Psoas muscle (tissue), 8 donors: ENCODE results near the gene SLIT3. TPM values are rescaled to one million over a fixed set of nuclear protein-coding genes. Genes with fewer than 3 reads are reported as not detected.
A peak's percentile ranks its signal among the peaks of the same experiment; 100 is the strongest.

ENCODE experiments used
- ATAC-seq, 4 donors: fragments of 200-7000 bp; cut with Tn5 transposase; one replicate each; pipeline ENCODE4 v1.9.1; 2020; ENCODE audit warnings: moderate library complexity in 3 of 4, mild to moderate bottlenecking in 2 of 4
- DNase-seq, 2 donors: peaks; one replicate each; pipeline ENCODE4 v3.0.0-alpha.2; 2020
- H3K27ac ChIP-seq: fragments of 200-600 bp; one replicate; pipeline ENCODE4 v1.8.0; 2022
- H3K27me3 ChIP-seq, 3 donors: fragments of 200-600 bp in 1 of 3; one replicate each; pipeline versions ENCODE4 v1.6.1 to v1.8.0; 2013 to 2022; ENCODE audit warnings: low read length in 2 of 3, mild to moderate bottlenecking in 2 of 3, moderate library complexity in 1 of 3; ENCODE audit not compliant: insufficient read depth in 3 of 3
- H3K36me3 ChIP-seq, 2 donors: fragments of 200-600 bp in 1 of 2; one replicate each; pipeline versions ENCODE4 v1.6.1 to v1.8.0; 2013 to 2022; ENCODE audit warnings: low read depth in 1 of 2, mild to moderate bottlenecking in 1 of 2, moderate library complexity in 1 of 2; ENCODE audit not compliant: insufficient read depth in 1 of 2
- H3K4me1 ChIP-seq: fragments of 200-600 bp; one replicate; pipeline ENCODE4 v1.8.0; 2022
- H3K4me3 ChIP-seq: fragments of 200-600 bp; one replicate; pipeline ENCODE4 v1.8.0; 2022; ENCODE audit warnings: mild to moderate bottlenecking
- H3K9me3 ChIP-seq: fragments of 200-600 bp; one replicate; pipeline ENCODE4 v1.8.0; 2022
- WGBS, 3 donors: extraction: QIAGEN DNeasy Blood & Tissue Kit; methylation state at CpG; one replicate each; pipeline versions ENCODE4 v1.1.6 to v1.1.7; 2013; 5-methylcytosine and 5-hydroxymethylcytosine counted together
- intact Hi-C, 2 donors: fragments of 100-400 bp; cut with DNase I; formaldehyde crosslinking; loops; one replicate each; pipeline versions ENCODE4 v1.11.0 to v1.14.2; 2022
- polyA plus RNA-seq, 3 donors: library from polyadenylated mRNA; stranded (reverse); fragments of 200-250 nt; gene quantifications; one replicate each; pipeline ENCODE4 v1.2.3, GENCODE V29; 2013
- total RNA-seq, 4 donors: library from RNA; stranded (reverse); fragmentation: NEBNext Ultra II Directional in 2 of 4; extraction: Animal tissue kit (Norgen Biotek cat#: 25700) in 2 of 4; gene quantifications; one replicate each; pipeline versions ENCODE4 v1.2.1 to v1.2.4, GENCODE V29; 2021 to 2023
- TF ChIP-seq, protein P1 (sequence below): fragments of 200-600 bp; IDR thresholded peaks from one replicate; pipeline ENCODE4 v1.8.0; 2022; ENCODE audit warnings: antibody characterized with exemption
- donor health status: healthy with polysubstance abuse.
- donor health status: DM: no; HTN: no; CAD: no; lungs with moderate emphysema.
- donor health status: Bipolar disorder and iron deficiency.
- donor health status: healthy.
- donor health status: DM: yes; HTN: yes; CAD: no.
- donor health status: DM: no; HTN: no; CAD: no.
- donor health status: DM: no; HTN: no; CAD: no.
- donor health status: DM: yes; HTN: yes; CAD: no.

Gene SLIT3
- total and polyA plus RNA-seq, 7 donors: 0.81 to 5.9 (median 2.1) TPM

DNA sequence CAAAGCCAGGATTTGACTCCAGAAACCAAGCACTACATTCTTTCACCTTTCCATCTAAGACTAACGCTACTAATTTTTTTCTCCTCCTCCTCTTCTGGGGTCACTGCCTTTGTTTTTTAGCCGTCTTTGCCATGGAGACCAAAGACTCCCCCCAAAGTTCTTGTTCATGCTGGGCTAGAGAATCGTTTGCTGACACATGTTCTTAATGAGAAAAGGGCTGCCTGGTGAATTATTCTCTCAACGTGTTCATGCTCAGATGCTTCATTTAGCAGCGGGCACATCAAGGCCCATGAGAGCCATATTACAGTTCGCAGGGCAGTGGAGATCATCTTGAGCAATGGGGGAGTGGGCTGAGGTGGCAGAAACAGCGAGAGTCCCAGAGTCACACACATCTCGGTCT is 134.9 kb downstream of the SLIT3 start:
- Histone ChIP-seq H3K27ac (no peak overlapping the region), H3K27me3 (no peaks in the 10 kb centered on the region), H3K4me1 (no peaks in the 10 kb centered on the region), H3K9me3 (no peaks in the 10 kb centered on the region), H3K36me3 (no peaks in the 10 kb centered on the region), H3K4me3 (no peak overlapping the region)
- 77 to 80% (median 80%) methylated on average over 8 of the region's 8 CpGs for WGBS, 3 donors
- TF ChIP-seq, protein P1, sequence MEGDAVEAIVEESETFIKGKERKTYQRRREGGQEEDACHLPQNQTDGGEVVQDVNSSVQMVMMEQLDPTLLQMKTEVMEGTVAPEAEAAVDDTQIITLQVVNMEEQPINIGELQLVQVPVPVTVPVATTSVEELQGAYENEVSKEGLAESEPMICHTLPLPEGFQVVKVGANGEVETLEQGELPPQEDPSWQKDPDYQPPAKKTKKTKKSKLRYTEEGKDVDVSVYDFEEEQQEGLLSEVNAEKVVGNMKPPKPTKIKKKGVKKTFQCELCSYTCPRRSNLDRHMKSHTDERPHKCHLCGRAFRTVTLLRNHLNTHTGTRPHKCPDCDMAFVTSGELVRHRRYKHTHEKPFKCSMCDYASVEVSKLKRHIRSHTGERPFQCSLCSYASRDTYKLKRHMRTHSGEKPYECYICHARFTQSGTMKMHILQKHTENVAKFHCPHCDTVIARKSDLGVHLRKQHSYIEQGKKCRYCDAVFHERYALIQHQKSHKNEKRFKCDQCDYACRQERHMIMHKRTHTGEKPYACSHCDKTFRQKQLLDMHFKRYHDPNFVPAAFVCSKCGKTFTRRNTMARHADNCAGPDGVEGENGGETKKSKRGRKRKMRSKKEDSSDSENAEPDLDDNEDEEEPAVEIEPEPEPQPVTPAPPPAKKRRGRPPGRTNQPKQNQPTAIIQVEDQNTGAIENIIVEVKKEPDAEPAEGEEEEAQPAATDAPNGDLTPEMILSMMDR: no peak
- no peak for DNase-seq
- ATAC-seq: no peak
- intact Hi-C loops: no loop called here

DNA sequence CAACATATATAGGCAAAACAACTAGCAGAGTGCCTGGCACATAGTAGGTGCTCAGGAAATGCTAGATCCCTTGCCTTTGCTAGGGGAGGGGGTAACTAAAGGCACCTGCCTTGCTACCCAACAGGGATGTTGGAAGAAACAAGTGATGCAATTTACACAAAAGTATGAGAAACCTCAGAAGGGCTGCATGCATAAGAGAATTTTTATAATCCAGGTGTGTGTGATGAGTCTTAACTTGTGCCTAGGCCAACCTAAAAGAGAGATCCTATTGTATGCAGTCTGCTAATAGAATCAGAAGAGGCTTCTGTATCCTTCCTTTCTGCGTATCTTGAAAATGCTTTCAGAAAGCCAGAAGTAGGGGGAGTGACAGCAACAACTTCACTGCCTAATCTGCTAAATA is 135.9 kb downstream of the SLIT3 start:
- H3K27me3 ChIP-seq: no peaks in the 10 kb centered on the region
- H3K9me3 ChIP-seq: no peaks in the 10 kb centered on the region
- no peak overlapping the region for H3K27ac ChIP-seq
- intact Hi-C loops: no loop called here
- no peak for ATAC-seq
- TF ChIP-seq, protein P1: no peak
- H3K36me3 ChIP-seq: no peaks in the 10 kb centered on the region
- no peaks in the 10 kb centered on the region for H3K4me1 ChIP-seq
- 55 to 98% (median 95%) methylated on average over 1 of the region's 1 CpG for WGBS, 3 donors
- H3K4me3 ChIP-seq: no peak overlapping the region
- DNase-seq: no peak

DNA sequence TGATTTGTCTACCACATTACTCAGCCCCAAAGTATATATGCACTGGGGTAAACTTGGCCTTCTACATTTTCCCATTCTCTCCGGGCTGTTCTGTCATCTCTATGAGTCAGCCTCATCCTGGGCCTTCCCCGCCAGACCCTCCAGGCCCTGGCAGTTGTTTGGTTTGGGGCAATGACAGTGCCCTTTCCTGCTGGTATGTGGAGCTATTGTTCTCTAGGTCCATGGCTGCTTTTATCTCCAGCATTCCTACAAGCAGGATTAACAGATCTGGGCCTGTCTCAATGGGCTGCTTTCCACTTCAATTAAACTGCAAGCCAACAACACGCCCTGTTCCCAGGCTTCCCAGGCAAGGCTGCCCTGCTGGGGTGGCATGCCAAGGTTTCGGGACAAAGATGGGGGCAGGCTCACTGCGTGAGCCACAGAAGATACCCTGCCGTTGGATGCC is 136.4 kb downstream of the SLIT3 start:
- no peak overlapping the region for H3K4me3 ChIP-seq
- H3K9me3 ChIP-seq: no peaks in the 10 kb centered on the region
- TF ChIP-seq, protein P1: no peak
- intact Hi-C loops: no loop called here
- no peak overlapping the region for H3K27ac ChIP-seq
- DNase-seq (no peak), ATAC-seq (peak in 1 of 4 donors; percentile 32)
- 25 to 37% (median 32%) methylated on average over 6 of the region's 6 CpGs for whole genome bisulfite sequencing, 3 donors
- H3K4me1 ChIP-seq: no peaks in the 10 kb centered on the region
- no peaks in the 10 kb centered on the region for H3K27me3 ChIP-seq
- no peaks in the 10 kb centered on the region for H3K36me3 ChIP-seq

GRCh38 chr5:169162407-169162806 is 138.5 kb downstream of the SLIT3 start:
- DNase-seq: no peak
- Histone ChIP-seq H3K27ac (no peak overlapping the region), H3K27me3 (no peaks in the 10 kb centered on the region), H3K4me3 (no peak overlapping the region), H3K4me1 (no peaks in the 10 kb centered on the region), H3K9me3 (peaks cover 17% of the 10 kb centered on the region), H3K36me3 (no peaks in the 10 kb centered on the region)
- WGBS, 3 donors: 40 to 52% (median 50%) methylated on average over 3 of the region's 3 CpGs
- no peak for ATAC-seq
- TF ChIP-seq, protein P1: no peak
- intact Hi-C loops: no loop called here

GRCh38 chr5:169161022-169161680 is 139.8 kb downstream of the SLIT3 start:
- peak; percentile 48 to 79 (median 77) for ATAC-seq
- H3K27ac ChIP-seq: peak overlapping the region; percentile 36
- H3K4me3 ChIP-seq: no peak overlapping the region
- H3K27me3 ChIP-seq: no peaks in the 10 kb centered on the region
- intact Hi-C loops: no loop called here
- peak in 1 of 2 donors; percentile 47 for DNase-seq
- TF ChIP-seq, protein P1: no peak
- H3K4me1 ChIP-seq: no peaks in the 10 kb centered on the region
- peaks cover 17% of the 10 kb centered on the region for H3K9me3 ChIP-seq
- 19 to 27% (median 27%) methylated on average over 13 of the region's 13 CpGs for WGBS, 3 donors
- no peaks in the 10 kb centered on the region for H3K36me3 ChIP-seq
